Germinal center (tissue), 1 donor: Measurements from ENCODE around the gene HAUS2.
"Not testable (repeated sequence)": the region's sequence is repeated elsewhere in the genome, so short reads cannot be mapped to it uniquely, and the experiment has no call there.

Experiments used
- DNase-seq: peaks from one replicate; pipeline ENCODE4 v3.0.0; 2012; ENCODE audit warnings: mixed read lengths, low spot score

HAUS2 gene

GRCh38 chr15:42548249-42549031 lies at the start of gene HAUS2, which contains the start of gene LRRC57:
HAUS2 (plus strand) TSS chr15:42548838; CDS start chr15:42548873, 35 bp downstream.
LRRC57 (minus strand) TSS chr15:42548793; CDS start chr15:42548434, 359 bp downstream.
- peak; percentile 93 for DNase-seq

- no peak for DNase-seq
Observed at GRCh38 chr15:42499858-42500609, 48.6 kb upstream of the HAUS2 start.

GRCh38 chr15:42502477-42502876 lies 46.2 kb upstream of the HAUS2 start:
- no peak for DNase-seq

- DNase-seq = peak; percentile 46
Observed at GRCh38 chr15:42503825-42504224, 44.8 kb upstream of the HAUS2 start.

- DNase-seq = no peak
Observed at GRCh38 chr15:42504631-42505030, 44.0 kb upstream of the HAUS2 start.

GRCh38 chr15:42507514-42507913 lies 41.1 kb upstream of the HAUS2 start:
- no peak for DNase-seq

- DNase-seq = no peak
Observed at GRCh38 chr15:42508263-42508690, 40.4 kb upstream of the HAUS2 start.

- DNase-seq = no peak
Observed at GRCh38 chr15:42510258-42511006, 38.2 kb upstream of the HAUS2 start.

GRCh38 chr15:42511007-42511391 lies 37.6 kb upstream of the HAUS2 start:
- DNase-seq = no peak

GRCh38 chr15:42523331-42523730 lies 25.3 kb upstream of the HAUS2 start:
- DNase-seq = no peak

GRCh38 chr15:42528970-42529369 lies 19.7 kb upstream of the HAUS2 start:
- no peak for DNase-seq

- no peak for DNase-seq
Observed at GRCh38 chr15:42533246-42533645, 15.4 kb upstream of the HAUS2 start.

- no peak for DNase-seq
Observed at GRCh38 chr15:42544853-42545629, 3.6 kb upstream of the HAUS2 start.

- peak; percentile 18 for DNase-seq
Observed at GRCh38 chr15:42547918-42548248, 755 bp upstream of the HAUS2 start.

GRCh38 chr15:42549032-42549491 lies 424 bp downstream of the HAUS2 start:
- DNase-seq = peak; percentile 64

GRCh38 chr15:42549741-42550392 lies 1.2 kb downstream of the HAUS2 start:
- DNase-seq = no peak

GRCh38 chr15:42553554-42553953 lies 4.9 kb downstream of the HAUS2 start:
- no peak for DNase-seq

GRCh38 chr15:42556550-42557207 lies 8.0 kb downstream of the HAUS2 start:
- not testable (repeated sequence) for DNase-seq

- no peak for DNase-seq
Observed at GRCh38 chr15:42558739-42559138, 10.1 kb downstream of the HAUS2 start.

- peak; percentile 97 for DNase-seq
Observed at GRCh38 chr15:42575188-42576039, 26.8 kb downstream of the HAUS2 start, which contains the start of gene STARD9. STARD9 (plus strand) TSS chr15:42575606; CDS start chr15:42575716, 110 bp downstream.
